SK-N-MC (cell line): ENCODE results near the gene AGR2.
"Not testable (repeated sequence)": the region's sequence is repeated elsewhere in the genome, so short reads cannot be mapped to it uniquely, and the experiment has no call there.

ENCODE experiments used
- EZH2 ChIP-seq: fragments of 200-600 bp; sonication (generic); IDR thresholded peaks from one replicate; pipeline ENCODE4 v1.6.1; 2017; ENCODE audit warnings: antibody characterized with exemption
- FOXP2 ChIP-seq: optimal IDR thresholded peaks from 2 replicates; pipeline ENCODE3; 2011; ENCODE audit warnings: mild to moderate bottlenecking, moderate library complexity; ENCODE audit not compliant: insufficient read depth; ENCODE audit errors: extremely low read length, control extremely low read depth
- POLR2AphosphoS5 ChIP-seq: IDR thresholded peaks from 2 replicates; pipeline ENCODE4 v1.6.1; 2012; ENCODE audit warnings: mild to moderate bottlenecking, low read depth, low read length, borderline replicate concordance

DNA sequence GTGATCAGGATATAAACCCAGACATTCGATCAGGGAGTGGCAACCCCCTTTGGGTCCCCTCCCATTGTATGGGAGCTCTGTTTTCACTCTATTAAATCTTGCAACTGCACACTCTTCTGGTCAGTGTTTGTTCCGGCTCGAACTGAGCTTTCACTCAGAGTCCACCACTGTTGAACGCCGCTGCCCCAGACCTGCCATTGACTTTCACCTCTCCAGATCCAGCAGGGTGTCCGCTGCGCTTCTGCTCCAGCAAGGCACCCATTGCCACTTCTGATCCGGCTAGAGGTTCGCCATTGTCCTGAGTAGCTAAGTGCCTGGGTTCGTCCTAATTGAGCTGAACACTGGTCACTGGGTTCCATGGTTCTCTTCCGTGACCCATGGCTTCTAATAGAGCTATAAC is 48.4 kb upstream of the AGR2 start:
- not testable (repeated sequence) for TF ChIP-seq EZH2, POLR2AphosphoS5, FOXP2
